Suprapubic skin (tissue), 4 donors: Measurements from ENCODE around the gene ZMYND19. TPM values are rescaled to one million over a fixed set of nuclear protein-coding genes. Genes with fewer than 3 reads are reported as not detected.

ENCODE experiments used
- DNase-seq, 2 donors: peaks; one replicate each; pipeline ENCODE4 v3.0.0-alpha.2; 2019; ENCODE audit warnings: low spot score in 2 of 2
- H3K27ac ChIP-seq: fragments of 200-600 bp; sonication (generic); one replicate; pipeline ENCODE4 v1.5.1; 2019
- H3K27me3 ChIP-seq: fragments of 200-600 bp; sonication (generic); one replicate; pipeline ENCODE4 v1.5.1; 2019
- H3K36me3 ChIP-seq: fragments of 200-600 bp; sonication (generic); one replicate; pipeline ENCODE4 v1.5.1; 2019
- H3K4me1 ChIP-seq: fragments of 200-600 bp; sonication (generic); one replicate; pipeline ENCODE4 v1.5.1; 2019
- H3K4me3 ChIP-seq: fragments of 200-600 bp; sonication (generic); one replicate; pipeline ENCODE4 v1.5.1; 2019; ENCODE audit warnings: mild to moderate bottlenecking
- H3K9me3 ChIP-seq: fragments of 200-600 bp; sonication (generic); one replicate; pipeline ENCODE4 v1.5.1; 2019
- CTCF ChIP-seq, 2 donors: fragments of 200-600 bp in 1 of 2; fragments of 450-650 bp in 1 of 2; sonication (generic) in 1 of 2; IDR thresholded peaks; one replicate each; pipeline ENCODE4 v1.5.1; 2016 to 2019; ENCODE audit warnings: antibody characterized with exemption in 2 of 2, mild to moderate bottlenecking in 1 of 2, moderate library complexity in 1 of 2
- EP300 ChIP-seq: sonication (generic); formaldehyde crosslinking; IDR thresholded peaks from one replicate; pipeline ENCODE4 v1.6.1; 2017; ENCODE audit warnings: antibody characterized with exemption
- POLR2A ChIP-seq, 2 donors: fragments of 450-650 bp; IDR thresholded peaks; one replicate each; pipeline ENCODE4 v1.6.1; 2017; ENCODE audit warnings: antibody characterized with exemption in 2 of 2, mild to moderate bottlenecking in 2 of 2, moderate library complexity in 2 of 2
- POLR2AphosphoS5 ChIP-seq, 3 donors: sonication (generic); formaldehyde crosslinking; IDR thresholded peaks; one replicate each; pipeline ENCODE4 v1.6.1; 2017; ENCODE audit warnings: antibody characterized with exemption in 3 of 3
- WGBS: methylation state at CpG from one replicate; pipeline ENCODE4 v1.1.5; 2018; 5-methylcytosine and 5-hydroxymethylcytosine counted together
- total RNA-seq, 4 donors: library from RNA; depleted of rRNA; stranded (reverse); fragments of >200 nt; gene quantifications; one replicate each; pipeline ENCODE4 v1.1.0, GENCODE V29; 2016

ZMYND19 gene
- total RNA-seq, 4 donors from 2014 or later, result 19.2 to 39.4 (median 28.3) TPM

- H3K36me3 ChIP-seq, result peaks cover 19% of the 10 kb centered on the region
- 84% methylated on average over 9 of the region's 10 CpGs for WGBS
- H3K27me3 ChIP-seq, result no peaks in the 10 kb centered on the region
- peaks cover 34% of the 10 kb centered on the region for H3K4me1 ChIP-seq
- no peak overlapping the region for H3K4me3 ChIP-seq
- TF ChIP-seq CTCF (IDR thresholded peaks at IDR 0.05) (no peak), POLR2AphosphoS5 (IDR thresholded peaks at IDR 0.05) (no peak), EP300 (no peak), POLR2A (IDR thresholded peaks at IDR 0.05) (no peak)
- peak; percentile 85 to 86 for DNase-seq
- H3K27ac ChIP-seq, result peak overlapping the region; percentile 79
- no peaks in the 10 kb centered on the region for H3K9me3 ChIP-seq
These were observed 45.2 kb downstream of the ZMYND19 start for GRCh38 chr9:137545123-137545522.

GRCh38 chr9:137544176-137544760 lies 46.0 kb downstream of the ZMYND19 start:
- WGBS, result 77% methylated on average over 12 of the region's 12 CpGs
- no peak for DNase-seq
- no peak for TF ChIP-seq POLR2AphosphoS5 (IDR thresholded peaks at IDR 0.05)
- TF ChIP-seq EP300, result no peak
- TF ChIP-seq CTCF (IDR thresholded peaks at IDR 0.05), result no peak
- H3K4me1 ChIP-seq, result peaks cover 26% of the 10 kb centered on the region
- no peaks in the 10 kb centered on the region for H3K27me3 ChIP-seq
- H3K9me3 ChIP-seq, result no peaks in the 10 kb centered on the region
- peaks cover 27% of the 10 kb centered on the region for H3K36me3 ChIP-seq
- H3K27ac ChIP-seq, result peak overlapping the region; percentile 79
- peak overlapping the region; percentile 11 for H3K4me3 ChIP-seq

GRCh38 chr9:137543237-137543963 lies 46.9 kb downstream of the ZMYND19 start:
- no peak for TF ChIP-seq CTCF (IDR thresholded peaks at IDR 0.05)
- no peak for TF ChIP-seq POLR2AphosphoS5 (IDR thresholded peaks at IDR 0.05)
- no peak for TF ChIP-seq POLR2A (IDR thresholded peaks at IDR 0.05)
- TF ChIP-seq EP300, result no peak
- no peak overlapping the region for H3K4me3 ChIP-seq
- H3K27ac ChIP-seq, result peak overlapping the region; percentile 79
- no peak for DNase-seq
- H3K9me3 ChIP-seq, result no peaks in the 10 kb centered on the region
- 93% methylated on average over 9 of the region's 25 CpGs for WGBS
- H3K36me3 ChIP-seq, result peaks cover 30% of the 10 kb centered on the region
- H3K27me3 ChIP-seq, result no peaks in the 10 kb centered on the region
- H3K4me1 ChIP-seq, result peaks cover 18% of the 10 kb centered on the region

- H3K27ac ChIP-seq, result no peak overlapping the region
- H3K36me3 ChIP-seq, result peaks cover 36% of the 10 kb centered on the region
- no peak for DNase-seq
- no peaks in the 10 kb centered on the region for H3K9me3 ChIP-seq
- WGBS, result 94% methylated on average over 19 of the region's 20 CpGs
- peaks cover 10% of the 10 kb centered on the region for H3K4me1 ChIP-seq
- no peak overlapping the region for H3K4me3 ChIP-seq
- no peaks in the 10 kb centered on the region for H3K27me3 ChIP-seq
- TF ChIP-seq POLR2AphosphoS5 (IDR thresholded peaks at IDR 0.05) (no peak), POLR2A (IDR thresholded peaks at IDR 0.05) (no peak), EP300 (no peak), CTCF (IDR thresholded peaks at IDR 0.05) (no peak)
These were observed 47.8 kb downstream of the ZMYND19 start for GRCh38 chr9:137542486-137542885.

- Histone ChIP-seq H3K4me1 (no peaks in the 10 kb centered on the region), H3K27ac (no peak overlapping the region), H3K27me3 (no peaks in the 10 kb centered on the region), H3K9me3 (no peaks in the 10 kb centered on the region), H3K4me3 (no peak overlapping the region), H3K36me3 (peaks cover 38% of the 10 kb centered on the region)
- WGBS, result 86% methylated on average over 12 of the region's 18 CpGs
- no peak for TF ChIP-seq POLR2A (IDR thresholded peaks at IDR 0.05)
- no peak for TF ChIP-seq POLR2AphosphoS5 (IDR thresholded peaks at IDR 0.05)
- no peak for TF ChIP-seq CTCF (IDR thresholded peaks at IDR 0.05)
- no peak for TF ChIP-seq EP300
- no peak for DNase-seq
These were observed 49.8 kb downstream of the ZMYND19 start for GRCh38 chr9:137540536-137540935.
